ENCODE data around the gene P2RY13. TPM values are rescaled to one million over a fixed set of nuclear protein-coding genes. Genes with fewer than 3 reads are reported as not detected.

P2RY13 gene
- total RNA-seq, 3 donors from 2014 or later = not detected

- H3K27me3 Mint-ChIP-seq (ENCODE audit: low read depth) = peaks cover 20% of the 10 kb centered on the region
- DNase-seq = no peak
- no peaks in the 10 kb centered on the region for H3K9me3 Mint-ChIP-seq
- no peak overlapping the region for H3K4me3 Mint-ChIP-seq
- H3K36me3 Mint-ChIP-seq (ENCODE audit: insufficient read depth) = peaks cover 2% of the 10 kb centered on the region
- no peak for ATAC-seq
- H3K4me1 Mint-ChIP-seq (ENCODE audit: low read depth) = peaks cover 8% of the 10 kb centered on the region
Measured at GRCh38 chr3:151331696-151332095, 2.3 kb upstream of the P2RY13 start.

DNA sequence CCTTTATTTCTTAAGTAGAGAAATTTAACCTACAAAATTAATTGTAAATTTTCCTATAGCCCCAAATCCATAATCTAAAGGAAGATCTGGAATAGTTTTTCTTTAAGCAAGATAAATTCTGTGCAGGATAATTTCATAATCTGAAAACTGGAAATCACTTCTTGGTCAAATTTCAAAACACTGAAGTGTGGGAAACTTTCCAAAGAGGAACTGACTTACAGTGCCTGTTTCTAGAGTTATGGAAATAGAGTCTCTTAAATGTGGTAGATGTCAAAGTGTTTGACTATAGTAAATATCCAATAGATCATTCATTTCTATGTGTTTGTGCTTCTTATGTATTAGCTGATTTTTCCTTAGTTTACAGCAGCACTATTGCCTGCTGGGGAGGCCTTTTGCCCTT lies 1.6 kb upstream of the P2RY13 start:
- ATAC-seq (no peak), DNase-seq (no peak)
- H3K4me1 Mint-ChIP-seq (ENCODE audit: low read depth) = peaks cover 8% of the 10 kb centered on the region
- no peak overlapping the region for H3K4me3 Mint-ChIP-seq
- peaks cover 22% of the 10 kb centered on the region for H3K27me3 Mint-ChIP-seq (ENCODE audit: low read depth)
- H3K9me3 Mint-ChIP-seq = no peaks in the 10 kb centered on the region
- peaks cover 2% of the 10 kb centered on the region for H3K36me3 Mint-ChIP-seq (ENCODE audit: insufficient read depth)

DNA sequence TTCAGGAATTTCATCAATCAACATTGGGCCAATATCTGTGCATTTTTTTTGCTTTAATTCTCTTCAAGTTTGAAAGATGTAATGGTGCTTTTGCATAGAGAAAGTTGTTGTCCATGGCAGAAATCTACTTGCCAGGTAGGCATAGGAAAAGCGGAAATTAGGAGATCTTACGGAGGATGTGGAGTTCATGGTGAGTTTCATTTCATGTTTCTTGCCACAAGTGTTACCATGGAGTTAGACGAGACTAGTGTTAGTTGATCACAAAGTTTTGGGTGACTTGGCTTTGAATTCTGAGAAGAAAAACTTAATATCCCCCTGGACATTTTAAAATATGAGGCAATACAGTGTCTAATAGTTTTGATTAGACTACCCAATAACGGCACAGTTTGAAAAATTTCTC lies 1.0 kb upstream of the P2RY13 start:
- Mint-ChIP-seq H3K27me3 (ENCODE audit: low read depth) (peaks cover 22% of the 10 kb centered on the region), H3K36me3 (ENCODE audit: insufficient read depth) (peaks cover 2% of the 10 kb centered on the region), H3K9me3 (no peaks in the 10 kb centered on the region), H3K4me1 (ENCODE audit: low read depth) (peaks cover 8% of the 10 kb centered on the region), H3K4me3 (no peak overlapping the region)
- ATAC-seq = no peak
- DNase-seq = no peak

DNA sequence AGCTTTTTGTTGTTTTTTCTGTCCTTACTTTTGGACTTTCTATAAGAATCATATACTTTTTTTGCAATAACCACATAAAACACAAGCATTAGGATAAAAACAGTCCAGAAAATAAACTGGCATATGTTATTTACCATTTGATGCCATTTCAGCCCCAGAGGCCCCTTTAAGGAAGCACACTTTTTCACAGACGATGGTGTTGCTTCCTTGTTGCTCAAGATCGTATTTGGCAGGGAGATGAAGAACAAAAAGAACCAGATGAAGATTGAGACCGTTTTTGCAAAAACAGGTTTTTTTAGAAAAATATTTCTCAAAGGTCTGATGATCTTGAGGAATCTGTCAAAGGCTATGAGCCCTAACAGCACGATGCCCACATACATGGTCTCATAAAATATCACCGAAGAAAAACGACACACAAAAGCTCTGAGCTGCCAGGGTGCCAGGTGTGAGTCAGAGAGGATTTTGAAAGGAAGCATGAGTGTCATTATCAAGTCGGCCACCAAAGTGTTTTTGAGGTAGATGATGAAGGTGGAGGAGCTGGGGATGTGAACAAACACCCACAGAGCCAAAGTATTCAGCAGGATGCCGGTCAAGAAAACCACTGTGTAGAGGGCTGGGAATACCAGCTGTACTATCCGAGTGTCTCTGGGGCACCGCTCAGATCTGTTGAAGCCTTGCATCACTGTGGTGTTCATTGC lies 902 bp downstream of the P2RY13 start:
- no peak for DNase-seq
- ATAC-seq = peak; percentile 71 to 93
- H3K36me3 Mint-ChIP-seq (ENCODE audit: insufficient read depth) = no peaks in the 10 kb centered on the region
- H3K9me3 Mint-ChIP-seq = no peaks in the 10 kb centered on the region
- peaks cover 8% of the 10 kb centered on the region for H3K4me1 Mint-ChIP-seq (ENCODE audit: low read depth)
- H3K4me3 Mint-ChIP-seq = no peak overlapping the region
- H3K27me3 Mint-ChIP-seq (ENCODE audit: low read depth) = peaks cover 19% of the 10 kb centered on the region

GRCh38 chr3:151327571-151328198 lies 1.7 kb downstream of the P2RY13 start:
- no peak for DNase-seq
- Mint-ChIP-seq H3K27me3 (ENCODE audit: low read depth) (peaks cover 19% of the 10 kb centered on the region), H3K36me3 (ENCODE audit: insufficient read depth) (no peaks in the 10 kb centered on the region), H3K4me3 (no peak overlapping the region), H3K4me1 (ENCODE audit: low read depth) (peaks cover 8% of the 10 kb centered on the region), H3K9me3 (no peaks in the 10 kb centered on the region)
- ATAC-seq = no peak

- H3K27me3 Mint-ChIP-seq (ENCODE audit: low read depth) = peaks cover 5% of the 10 kb centered on the region
- H3K4me3 Mint-ChIP-seq = no peak overlapping the region
- DNase-seq = no peak
- no peaks in the 10 kb centered on the region for H3K36me3 Mint-ChIP-seq (ENCODE audit: insufficient read depth)
- peaks cover 5% of the 10 kb centered on the region for H3K4me1 Mint-ChIP-seq (ENCODE audit: low read depth)
- ATAC-seq = no peak
- H3K9me3 Mint-ChIP-seq = no peaks in the 10 kb centered on the region
Measured at GRCh38 chr3:151322511-151322910, 6.8 kb downstream of the P2RY13 start.

DNA sequence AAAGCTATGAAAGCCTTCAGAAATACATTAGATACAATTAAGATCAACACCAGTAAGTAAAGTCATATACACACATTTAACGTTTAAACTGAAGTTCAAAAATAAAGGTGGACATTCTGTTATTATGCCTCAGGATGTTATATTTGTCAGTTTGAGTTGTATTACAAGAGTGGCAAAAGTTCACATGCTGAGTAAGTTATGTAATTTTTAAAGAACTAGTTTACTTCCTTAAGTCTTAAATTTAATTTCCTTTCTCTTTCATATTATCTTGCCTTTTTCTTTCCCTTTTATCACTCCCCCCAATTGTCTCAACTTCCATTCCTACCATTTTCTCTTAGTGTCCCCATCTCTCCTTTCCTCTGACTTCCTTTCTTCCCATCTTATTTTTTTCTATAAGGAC lies 7.8 kb downstream of the P2RY13 start:
- ATAC-seq (no peak), DNase-seq (no peak)
- peaks cover 8% of the 10 kb centered on the region for H3K4me1 Mint-ChIP-seq (ENCODE audit: low read depth)
- H3K9me3 Mint-ChIP-seq = no peaks in the 10 kb centered on the region
- peaks cover 3% of the 10 kb centered on the region for H3K27me3 Mint-ChIP-seq (ENCODE audit: low read depth)
- H3K36me3 Mint-ChIP-seq (ENCODE audit: insufficient read depth) = no peaks in the 10 kb centered on the region
- no peak overlapping the region for H3K4me3 Mint-ChIP-seq

GRCh38 chr3:151320131-151320530 lies 9.2 kb downstream of the P2RY13 start:
- no peak for ATAC-seq
- no peaks in the 10 kb centered on the region for H3K9me3 Mint-ChIP-seq
- no peak overlapping the region for H3K4me3 Mint-ChIP-seq
- DNase-seq = no peak
- peaks cover 2% of the 10 kb centered on the region for H3K27me3 Mint-ChIP-seq (ENCODE audit: low read depth)
- H3K4me1 Mint-ChIP-seq (ENCODE audit: low read depth) = peaks cover 17% of the 10 kb centered on the region
- no peaks in the 10 kb centered on the region for H3K36me3 Mint-ChIP-seq (ENCODE audit: insufficient read depth)

- Mint-ChIP-seq H3K27me3 (ENCODE audit: low read depth) (peaks cover 5% of the 10 kb centered on the region), H3K4me3 (no peak overlapping the region), H3K4me1 (ENCODE audit: low read depth) (peaks cover 19% of the 10 kb centered on the region), H3K9me3 (no peaks in the 10 kb centered on the region), H3K36me3 (ENCODE audit: insufficient read depth) (no peaks in the 10 kb centered on the region)
- ATAC-seq = peak in 1 of 2 donors; percentile 15
- no peak for DNase-seq
Measured at GRCh38 chr3:151319628-151320027, 9.7 kb downstream of the P2RY13 start.

DNA sequence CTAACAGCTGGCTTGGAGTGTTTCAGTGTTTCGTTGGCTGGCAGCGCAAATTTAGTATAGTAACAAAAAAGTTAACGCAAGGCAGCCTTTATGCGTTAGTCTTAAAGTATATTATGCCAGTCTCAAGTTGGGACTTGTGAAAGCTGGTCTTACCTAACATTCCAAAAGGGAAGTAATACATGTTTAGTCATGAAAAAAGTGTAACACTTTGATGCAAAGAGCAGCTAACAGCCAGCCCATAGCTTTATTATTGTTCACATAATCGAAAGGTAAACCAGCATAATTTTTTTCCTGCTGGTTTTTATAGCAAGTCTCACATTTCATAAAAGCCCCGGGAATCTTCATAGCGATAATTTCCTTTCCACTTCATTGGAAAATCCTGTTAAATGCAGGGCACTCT lies 10.4 kb downstream of the P2RY13 start:
- Mint-ChIP-seq H3K4me1 (ENCODE audit: low read depth) (peaks cover 19% of the 10 kb centered on the region), H3K36me3 (ENCODE audit: insufficient read depth) (no peaks in the 10 kb centered on the region), H3K27me3 (ENCODE audit: low read depth) (peaks cover 5% of the 10 kb centered on the region), H3K4me3 (no peak overlapping the region), H3K9me3 (no peaks in the 10 kb centered on the region)
- ATAC-seq (no peak), DNase-seq (no peak)

DNA sequence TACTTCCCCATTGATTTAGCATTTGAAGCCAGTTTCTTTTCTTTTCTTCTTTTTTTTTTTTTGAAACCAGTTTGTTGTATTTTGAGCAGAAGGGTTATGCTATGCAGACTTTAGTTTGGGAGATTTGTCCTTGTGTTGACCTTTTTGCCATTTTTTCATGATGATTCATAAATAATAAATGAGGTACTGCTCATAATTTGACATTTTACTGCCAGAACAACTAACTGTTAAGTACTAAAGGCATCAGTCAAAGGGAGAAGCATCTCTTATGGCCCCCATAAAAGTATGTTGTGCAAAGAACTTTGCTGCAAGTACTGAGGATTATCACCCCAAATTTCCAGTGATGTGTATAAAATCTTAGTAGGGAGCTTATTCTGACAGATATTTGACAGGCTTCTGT lies 11.0 kb downstream of the P2RY13 start:
- Mint-ChIP-seq H3K4me3 (no peak overlapping the region), H3K9me3 (no peaks in the 10 kb centered on the region), H3K4me1 (ENCODE audit: low read depth) (peaks cover 19% of the 10 kb centered on the region), H3K27me3 (ENCODE audit: low read depth) (peaks cover 5% of the 10 kb centered on the region), H3K36me3 (ENCODE audit: insufficient read depth) (no peaks in the 10 kb centered on the region)
- ATAC-seq (no peak), DNase-seq (no peak)

DNA sequence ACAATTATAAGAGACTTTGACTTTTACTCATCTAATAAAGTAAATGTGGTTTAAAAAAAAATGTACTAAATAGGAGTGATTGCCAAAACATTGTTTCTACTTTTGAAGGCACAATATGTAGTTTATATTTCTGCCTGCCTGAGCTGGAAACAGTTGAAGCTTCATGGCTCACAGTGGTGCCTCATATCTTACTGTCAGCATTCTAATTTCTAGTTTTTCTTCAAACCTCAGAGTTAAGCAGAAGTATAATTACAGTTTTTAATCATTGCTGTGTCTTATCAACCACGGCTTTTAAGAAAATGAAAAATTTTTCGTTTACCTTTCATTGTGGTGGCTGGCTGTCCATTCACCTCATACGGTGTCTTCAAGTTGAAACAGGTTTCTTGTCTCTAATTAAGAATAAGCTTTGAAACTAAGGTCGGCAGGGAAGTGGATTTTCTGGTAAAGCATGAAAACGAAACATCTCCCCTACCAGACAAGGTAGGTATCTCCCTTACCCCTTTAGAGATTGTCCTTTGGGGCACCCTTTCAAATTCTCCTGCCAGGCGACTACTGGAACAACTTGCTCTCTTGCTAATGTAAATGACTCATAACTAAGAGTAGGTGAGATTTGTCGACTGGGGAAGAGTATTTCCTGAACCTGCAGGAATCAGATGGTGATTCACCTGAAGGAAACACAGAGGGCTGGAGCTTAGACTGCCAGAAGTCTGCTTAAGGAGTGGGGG lies 12.9 kb downstream of the P2RY13 start, which contains the start of gene GPR87:
Gene GPR87, minus strand, starts transcription at position 554 of the 725 bp plus-strand sequence. CDS start 16,720 bp downstream, outside the sequence.
- DNase-seq = no peak
- Mint-ChIP-seq H3K36me3 (ENCODE audit: insufficient read depth) (no peaks in the 10 kb centered on the region), H3K27me3 (ENCODE audit: low read depth) (peaks cover 5% of the 10 kb centered on the region), H3K4me1 (ENCODE audit: low read depth) (peaks cover 17% of the 10 kb centered on the region), H3K9me3 (no peaks in the 10 kb centered on the region), H3K4me3 (peak within 1 kb of the TSS; percentile 47)
- peak; percentile 78 to 82 for ATAC-seq

DNA sequence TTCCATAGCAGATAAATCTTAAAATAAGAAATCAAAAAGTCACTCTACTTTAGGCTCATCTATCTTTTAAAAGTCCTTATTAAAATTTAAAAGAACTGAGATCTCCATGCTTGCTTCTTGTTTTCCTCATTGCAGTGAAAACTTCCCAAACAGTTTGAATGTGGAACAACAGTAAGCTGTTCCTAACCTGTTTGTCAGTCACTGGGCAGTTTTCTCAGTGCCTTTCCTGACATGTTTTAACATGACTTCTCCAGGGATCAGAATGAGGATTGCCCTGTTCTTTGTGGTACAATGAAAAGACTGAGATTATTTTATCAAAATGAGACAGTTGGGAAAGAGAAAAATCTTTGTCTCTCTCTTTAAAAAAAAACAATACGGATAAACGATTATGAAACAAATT lies 13.5 kb downstream of the P2RY13 start:
- Mint-ChIP-seq H3K4me3 (peak overlapping the region; percentile 36), H3K27me3 (ENCODE audit: low read depth) (peaks cover 5% of the 10 kb centered on the region), H3K36me3 (ENCODE audit: insufficient read depth) (no peaks in the 10 kb centered on the region), H3K4me1 (ENCODE audit: low read depth) (peaks cover 17% of the 10 kb centered on the region), H3K9me3 (no peaks in the 10 kb centered on the region)
- ATAC-seq (no peak), DNase-seq (no peak)

- Mint-ChIP-seq H3K27me3 (ENCODE audit: low read depth) (peaks cover 5% of the 10 kb centered on the region), H3K36me3 (ENCODE audit: insufficient read depth) (no peaks in the 10 kb centered on the region), H3K4me1 (ENCODE audit: low read depth) (peaks cover 17% of the 10 kb centered on the region), H3K4me3 (no peak overlapping the region), H3K9me3 (no peaks in the 10 kb centered on the region)
- ATAC-seq = no peak
- no peak for DNase-seq
Measured at GRCh38 chr3:151315136-151315535, 14.2 kb downstream of the P2RY13 start.

DNA sequence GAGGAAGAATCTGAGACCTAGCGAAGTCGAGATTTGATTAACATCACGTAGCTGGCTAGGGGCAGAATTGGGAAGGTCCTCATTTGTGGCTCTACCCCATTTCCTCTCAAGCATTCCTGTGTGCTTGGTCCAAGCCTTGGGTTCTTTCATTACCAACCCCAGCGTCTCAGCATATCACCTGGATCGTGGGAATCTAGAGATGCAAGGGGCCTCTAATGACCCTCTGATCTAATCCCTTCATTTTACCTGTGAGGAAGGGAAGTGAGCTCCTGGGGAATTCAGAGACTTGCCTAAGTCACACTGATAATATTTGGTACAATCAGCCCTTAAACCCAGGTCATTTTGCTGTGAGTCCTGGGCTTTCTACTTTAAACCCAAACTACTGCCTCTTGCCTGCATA lies 14.8 kb downstream of the P2RY13 start:
- no peaks in the 10 kb centered on the region for H3K9me3 Mint-ChIP-seq
- peaks cover 17% of the 10 kb centered on the region for H3K4me1 Mint-ChIP-seq (ENCODE audit: low read depth)
- H3K27me3 Mint-ChIP-seq (ENCODE audit: low read depth) = peaks cover 5% of the 10 kb centered on the region
- H3K36me3 Mint-ChIP-seq (ENCODE audit: insufficient read depth) = no peaks in the 10 kb centered on the region
- DNase-seq (no peak), ATAC-seq (no peak)
- H3K4me3 Mint-ChIP-seq = no peak overlapping the region

All from activated T-cell treated with anti-CD3 and anti-CD28 coated beads, Interleukin-2, amount 50 U/mL, for 4 hours (primary cell).